Measurements from ENCODE around the gene TGM6.
"Not testable (repeated sequence)": the region's sequence is repeated elsewhere in the genome, so short reads cannot be mapped to it uniquely, and the experiment has no call there.

The TGM6 gene

GRCh38 chr20:2398449-2398848 lies 17.7 kb downstream of the TGM6 start:
- no peak for DNase-seq (ENCODE audit: low read depth)

DNA sequence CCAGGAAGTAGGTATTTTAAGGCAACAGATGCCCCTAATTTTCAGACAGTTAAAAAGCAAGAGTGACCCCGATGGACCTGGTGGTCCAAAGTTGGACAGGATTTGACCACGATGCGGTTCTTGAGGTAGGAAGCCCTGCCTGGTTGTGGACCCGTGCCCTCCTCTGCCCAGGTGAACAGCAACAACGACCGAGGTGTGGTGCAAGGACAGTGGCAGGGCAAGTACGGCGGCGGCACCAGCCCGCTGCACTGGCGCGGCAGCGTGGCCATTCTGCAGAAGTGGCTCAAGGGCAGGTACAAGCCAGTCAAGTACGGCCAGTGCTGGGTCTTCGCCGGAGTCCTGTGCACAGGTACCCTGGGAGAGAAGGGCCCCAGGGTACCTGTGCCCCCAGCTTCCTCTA lies 18.7 kb downstream of the TGM6 start:
- no peak for DNase-seq (ENCODE audit: low read depth)

DNA sequence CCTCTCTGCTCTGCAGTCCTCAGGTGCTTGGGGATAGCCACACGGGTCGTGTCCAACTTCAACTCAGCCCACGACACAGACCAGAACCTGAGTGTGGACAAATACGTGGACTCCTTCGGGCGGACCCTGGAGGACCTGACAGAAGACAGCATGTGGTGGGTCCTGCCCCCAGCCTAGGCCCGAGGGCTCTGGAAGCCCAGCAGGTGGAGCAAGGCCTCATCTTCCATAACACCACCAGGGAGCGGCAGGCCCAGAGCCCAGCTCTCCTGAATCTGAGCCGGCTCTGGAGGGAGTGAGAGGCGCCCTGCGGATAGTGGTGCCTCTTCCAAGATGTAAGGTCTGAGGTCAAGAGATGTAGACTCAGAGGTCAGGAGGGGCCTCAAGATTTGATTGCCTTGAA lies 19.6 kb downstream of the TGM6 start:
- DNase-seq (ENCODE audit: low read depth) = no peak

- DNase-seq (ENCODE audit: low read depth) = no peak
These were observed 20.8 kb downstream of the TGM6 start for GRCh38 chr20:2401527-2401926.

- no peak for DNase-seq (ENCODE audit: low read depth)
These were observed 21.7 kb downstream of the TGM6 start for GRCh38 chr20:2402271-2402980.

DNA sequence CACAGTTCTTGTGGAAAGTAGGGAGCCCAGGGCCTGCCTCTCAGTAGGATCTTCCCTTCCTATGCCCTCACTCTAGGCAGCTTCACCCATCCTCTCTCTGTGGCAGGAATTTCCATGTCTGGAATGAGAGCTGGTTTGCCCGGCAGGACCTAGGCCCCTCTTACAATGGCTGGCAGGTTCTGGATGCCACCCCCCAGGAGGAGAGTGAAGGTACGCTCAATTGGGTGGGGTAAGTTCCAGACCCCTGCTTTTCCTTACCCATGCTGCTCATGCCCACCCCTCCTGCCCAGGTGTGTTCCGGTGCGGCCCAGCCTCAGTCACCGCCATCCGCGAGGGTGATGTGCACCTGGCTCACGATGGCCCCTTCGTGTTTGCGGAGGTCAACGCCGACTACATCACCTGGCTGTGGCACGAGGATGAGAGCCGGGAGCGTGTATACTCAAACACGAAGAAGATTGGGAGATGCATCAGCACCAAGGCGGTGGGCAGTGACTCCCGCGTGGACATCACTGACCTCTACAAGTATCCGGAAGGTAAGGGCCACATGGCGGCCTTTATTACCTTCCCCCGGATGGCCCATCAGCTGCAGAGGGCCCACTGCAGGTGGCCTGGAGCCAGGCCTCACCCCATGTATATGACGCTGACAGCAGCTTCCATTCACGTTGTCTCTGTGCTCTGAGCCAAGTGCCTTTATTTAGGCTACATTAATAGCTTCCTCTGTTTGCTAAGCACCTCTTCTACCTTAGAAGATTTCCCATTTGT lies 22.8 kb downstream of the TGM6 start:
- no peak for DNase-seq (ENCODE audit: low read depth)

- no peak for DNase-seq (ENCODE audit: low read depth)
These were observed 25.0 kb downstream of the TGM6 start for GRCh38 chr20:2405693-2406065.

GRCh38 chr20:2407355-2407754 lies 26.7 kb downstream of the TGM6 start:
- not testable (repeated sequence) for DNase-seq (ENCODE audit: low read depth)

GRCh38 chr20:2408111-2408510 lies 27.4 kb downstream of the TGM6 start:
- no peak for DNase-seq (ENCODE audit: low read depth)

DNA sequence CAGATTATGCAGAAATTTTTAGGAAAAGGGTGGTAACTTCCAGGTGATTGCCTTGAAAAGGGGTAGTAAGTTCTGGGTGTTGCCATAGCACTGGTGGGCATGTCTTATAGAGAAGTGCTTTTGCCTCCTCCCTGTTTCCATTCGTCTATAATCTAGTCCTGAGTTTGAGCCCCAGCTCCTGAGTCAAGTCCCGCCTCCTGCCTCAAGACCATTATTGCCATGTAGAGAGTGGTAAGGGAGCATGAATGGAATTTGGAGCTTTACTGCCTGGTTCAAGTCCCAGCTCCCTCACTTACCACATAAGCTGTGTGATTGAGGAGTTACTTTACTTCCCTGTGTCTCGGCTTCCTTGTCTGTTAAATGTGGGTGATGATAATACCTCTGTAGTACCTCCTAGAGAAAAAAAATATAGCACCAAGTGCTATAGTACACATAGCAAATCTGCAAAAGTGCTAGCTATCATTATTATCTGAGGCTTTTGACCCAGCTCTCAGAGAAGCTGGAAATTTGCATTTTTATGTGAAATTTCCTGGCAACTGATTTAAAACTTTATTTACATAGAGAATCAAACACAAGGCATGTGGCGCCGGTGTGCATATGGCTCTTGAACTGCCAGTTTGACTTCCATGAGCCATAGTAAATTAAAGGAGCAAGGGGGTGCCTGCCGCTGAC lies 36.0 kb downstream of the TGM6 start:
- no peak for DNase-seq (ENCODE audit: low read depth)

- no peak for DNase-seq (ENCODE audit: low read depth)
These were observed 36.5 kb downstream of the TGM6 start for GRCh38 chr20:2417213-2417541.

DNA sequence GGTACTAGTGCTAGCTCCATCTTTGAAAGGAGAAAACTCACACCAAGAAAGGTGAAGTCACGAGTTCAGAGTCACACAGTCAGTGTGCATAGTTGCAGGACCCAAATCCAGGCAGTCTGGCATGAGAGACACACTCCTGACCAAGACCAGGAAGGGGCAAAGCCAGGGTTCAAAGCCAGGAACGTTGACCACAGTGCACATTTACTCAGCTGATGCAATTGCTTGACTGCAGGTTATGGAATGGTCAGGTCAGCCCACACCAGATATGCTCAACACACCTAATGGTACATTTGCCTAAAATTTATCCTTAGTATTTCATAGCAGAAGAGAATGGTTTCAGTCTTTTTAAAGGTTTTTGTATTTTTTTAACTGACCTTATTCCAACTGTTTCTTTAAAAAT lies 37.7 kb downstream of the TGM6 start:
- DNase-seq (ENCODE audit: low read depth) = no peak

DNA sequence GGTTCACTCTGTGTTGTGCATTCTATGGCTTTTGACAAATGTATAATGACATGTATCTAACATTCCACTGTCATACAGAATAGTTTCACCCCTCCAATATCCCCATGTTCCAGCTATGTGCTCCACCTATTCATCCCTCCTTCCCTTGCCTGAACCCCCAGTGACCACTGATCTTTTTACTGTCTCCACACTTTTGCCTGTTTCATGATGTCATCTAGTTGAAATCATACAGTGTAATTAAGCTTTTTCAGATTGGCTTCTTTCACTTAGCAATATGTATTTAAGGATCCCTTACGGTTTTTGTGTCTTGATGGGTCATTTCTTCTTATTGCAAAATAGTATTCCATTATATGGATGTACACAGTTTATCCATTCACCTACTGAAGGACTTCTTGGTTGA lies 39.8 kb downstream of the TGM6 start:
- DNase-seq (ENCODE audit: low read depth) = no peak

GRCh38 chr20:2421247-2421646 lies 40.5 kb downstream of the TGM6 start:
- no peak for DNase-seq (ENCODE audit: low read depth)

DNA sequence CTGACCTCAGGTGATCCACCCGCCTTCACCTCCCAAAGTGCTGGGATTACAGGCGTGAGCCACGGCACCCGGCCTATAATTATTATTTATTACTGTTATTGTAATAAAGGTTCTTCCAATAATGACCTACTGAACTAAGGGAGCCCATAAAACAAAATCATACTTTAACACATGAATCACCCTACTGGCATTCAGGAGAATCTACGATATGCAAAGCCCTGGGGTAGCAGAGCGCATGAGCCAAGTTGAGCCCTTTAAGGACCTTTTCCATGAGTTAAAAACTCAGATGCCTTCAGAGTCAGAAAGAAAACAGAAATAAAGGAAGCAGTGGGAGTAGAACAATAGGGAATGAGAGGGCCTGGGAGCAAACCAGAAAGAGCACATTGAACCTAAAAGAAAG lies 48.4 kb downstream of the TGM6 start:
- no peak for DNase-seq (ENCODE audit: low read depth)

DNA sequence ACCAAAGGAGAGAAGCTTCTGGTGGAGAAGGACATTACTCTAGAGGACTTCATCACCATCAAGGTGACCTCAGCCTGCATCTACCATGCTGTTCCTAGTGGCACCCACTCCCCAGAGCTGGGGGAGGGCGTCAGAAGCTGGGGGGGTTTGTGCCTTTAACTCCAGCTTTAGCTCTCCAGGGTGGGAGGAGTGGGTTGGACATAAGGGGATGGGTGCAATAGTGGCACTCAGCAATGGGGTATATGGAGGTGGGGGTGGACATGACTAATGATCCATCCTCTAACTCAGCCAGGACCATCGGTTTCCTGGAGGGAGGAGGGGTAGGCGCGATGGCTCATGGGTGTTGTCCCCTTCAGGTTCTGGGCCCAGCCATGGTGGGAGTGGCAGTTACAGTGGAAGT lies 49.8 kb downstream of the TGM6 start:
- no peak for DNase-seq (ENCODE audit: low read depth)

DNA sequence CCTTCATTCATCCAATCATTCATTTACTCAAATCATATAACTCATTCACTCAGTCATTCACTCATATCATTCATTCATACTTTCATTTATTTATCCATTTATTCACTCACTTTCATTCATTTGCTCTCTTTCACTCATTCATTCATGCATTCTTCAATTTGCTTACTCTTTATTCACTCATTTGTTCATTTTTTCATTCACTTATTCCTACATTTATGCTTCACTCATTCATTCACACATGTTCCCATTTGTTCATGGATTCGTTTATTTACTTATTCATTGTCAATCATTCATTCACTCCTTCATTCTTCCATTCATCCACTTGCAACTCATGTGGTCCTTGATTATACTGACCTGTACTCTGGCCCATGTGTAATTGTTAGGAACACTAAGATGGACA lies 50.5 kb downstream of the TGM6 start:
- DNase-seq (ENCODE audit: low read depth) = no peak

DNA sequence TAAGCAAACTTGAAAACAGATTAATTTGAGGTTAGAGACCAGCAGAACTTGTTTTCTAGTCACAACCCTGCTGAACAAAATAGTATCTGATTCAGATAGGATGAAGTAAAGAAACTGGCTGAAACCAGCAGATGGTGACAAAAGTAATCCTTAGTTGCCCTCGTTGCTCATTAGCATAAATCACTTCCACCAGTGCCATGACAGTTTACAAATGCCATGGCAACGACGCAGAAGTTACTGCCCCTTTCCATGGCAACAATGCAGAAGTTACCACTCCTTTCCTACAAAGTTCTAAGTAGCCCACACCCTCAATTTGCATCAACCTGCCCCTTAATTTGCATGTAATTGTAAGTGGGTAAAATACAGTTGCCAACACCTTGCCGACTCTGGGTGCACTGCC lies 66.1 kb downstream of the TGM6 start:
- no peak for DNase-seq (ENCODE audit: low read depth)

- no peak for DNase-seq (ENCODE audit: low read depth)
These were observed 68.7 kb downstream of the TGM6 start for GRCh38 chr20:2449386-2449785.

DNA sequence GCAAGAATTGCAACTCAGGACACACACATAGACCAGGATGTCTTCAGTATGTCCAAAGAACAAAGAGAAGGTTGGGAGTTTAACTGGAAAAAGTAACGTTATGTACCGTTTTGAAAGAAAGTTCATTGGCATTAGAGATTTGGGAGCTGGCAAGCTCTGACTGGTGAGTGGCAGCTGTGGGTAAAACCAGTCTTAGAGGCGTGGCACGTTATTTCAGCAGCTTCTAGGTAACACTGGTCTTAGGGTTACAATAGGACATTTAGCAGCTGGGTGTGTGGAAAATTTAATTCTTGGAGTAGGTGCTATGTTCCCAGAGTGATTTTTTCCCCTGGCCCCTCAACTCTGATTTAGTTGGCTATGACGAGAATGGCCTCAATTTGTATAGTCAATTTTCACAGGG lies 70.7 kb downstream of the TGM6 start:
- DNase-seq (ENCODE audit: low read depth) = no peak

- DNase-seq (ENCODE audit: low read depth) = peak; percentile 52
These were observed 71.4 kb downstream of the TGM6 start for GRCh38 chr20:2451939-2452732.

DNA sequence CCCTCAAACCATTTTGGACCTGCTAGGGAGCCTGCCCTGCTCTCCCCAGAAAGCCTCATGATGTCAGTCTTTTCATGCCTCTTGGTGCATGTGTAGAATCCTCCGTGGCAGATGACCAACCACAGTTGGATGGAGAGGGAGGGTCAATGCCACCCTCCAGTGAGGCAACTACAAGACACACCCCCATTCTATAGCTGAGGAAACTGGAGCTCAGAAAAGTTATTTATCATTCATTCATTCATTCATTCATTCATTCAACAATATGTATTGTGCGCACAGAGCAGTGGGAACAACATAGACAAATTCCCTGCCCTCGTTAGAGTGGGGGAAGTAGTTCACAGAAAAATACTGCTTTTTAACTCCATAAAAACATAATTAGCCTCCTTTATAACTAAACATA lies 73.1 kb downstream of the TGM6 start:
- DNase-seq (ENCODE audit: low read depth) = no peak

Data from GM04504 (cell line).